ENCODE results near the gene FBXL15.

DNA sequence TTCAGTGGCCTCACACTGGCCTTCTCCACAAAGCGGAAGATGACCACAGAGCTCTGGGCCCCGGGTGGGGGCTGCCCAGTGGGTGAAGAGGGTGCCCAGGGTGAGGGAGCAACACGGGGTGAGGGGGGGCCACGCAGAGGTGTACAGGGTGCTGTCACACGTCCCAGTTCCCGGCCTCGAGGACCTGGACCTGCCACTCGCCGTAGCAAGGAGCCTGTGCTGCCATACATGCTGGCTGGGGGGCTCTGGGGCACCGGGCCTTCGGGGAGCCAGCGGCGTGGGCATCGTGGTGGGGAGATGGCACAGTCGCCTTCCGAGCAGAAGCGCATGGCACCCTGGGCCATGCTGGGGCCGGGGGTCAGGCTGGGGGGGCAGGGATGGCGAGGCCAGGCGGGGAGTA, 3.9 kb upstream of the FBXL15 start:
- TF ChIP-seq, protein P1, sequence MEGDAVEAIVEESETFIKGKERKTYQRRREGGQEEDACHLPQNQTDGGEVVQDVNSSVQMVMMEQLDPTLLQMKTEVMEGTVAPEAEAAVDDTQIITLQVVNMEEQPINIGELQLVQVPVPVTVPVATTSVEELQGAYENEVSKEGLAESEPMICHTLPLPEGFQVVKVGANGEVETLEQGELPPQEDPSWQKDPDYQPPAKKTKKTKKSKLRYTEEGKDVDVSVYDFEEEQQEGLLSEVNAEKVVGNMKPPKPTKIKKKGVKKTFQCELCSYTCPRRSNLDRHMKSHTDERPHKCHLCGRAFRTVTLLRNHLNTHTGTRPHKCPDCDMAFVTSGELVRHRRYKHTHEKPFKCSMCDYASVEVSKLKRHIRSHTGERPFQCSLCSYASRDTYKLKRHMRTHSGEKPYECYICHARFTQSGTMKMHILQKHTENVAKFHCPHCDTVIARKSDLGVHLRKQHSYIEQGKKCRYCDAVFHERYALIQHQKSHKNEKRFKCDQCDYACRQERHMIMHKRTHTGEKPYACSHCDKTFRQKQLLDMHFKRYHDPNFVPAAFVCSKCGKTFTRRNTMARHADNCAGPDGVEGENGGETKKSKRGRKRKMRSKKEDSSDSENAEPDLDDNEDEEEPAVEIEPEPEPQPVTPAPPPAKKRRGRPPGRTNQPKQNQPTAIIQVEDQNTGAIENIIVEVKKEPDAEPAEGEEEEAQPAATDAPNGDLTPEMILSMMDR (IDR thresholded peaks at IDR 0.05): no peak
- no peak for TF ChIP-seq OVOL2 (CRISPR knock-in tag; IDR thresholded peaks at IDR 0.05; ENCODE audit: borderline replicate concordance)
- TF ChIP-seq NR3C1 (CRISPR knock-in tag; conservative IDR thresholded peaks at IDR 0.05; ENCODE audit: low read depth): no peak
- TF ChIP-seq ZBTB21 (CRISPR knock-in tag; IDR thresholded peaks at IDR 0.05; ENCODE audit: borderline replicate concordance): no peak
- TF ChIP-seq, protein P2, sequence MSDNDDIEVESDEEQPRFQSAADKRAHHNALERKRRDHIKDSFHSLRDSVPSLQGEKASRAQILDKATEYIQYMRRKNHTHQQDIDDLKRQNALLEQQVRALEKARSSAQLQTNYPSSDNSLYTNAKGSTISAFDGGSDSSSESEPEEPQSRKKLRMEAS (CRISPR knock-in tag; IDR thresholded peaks at IDR 0.05): no peak
- no peak for TF ChIP-seq SP1 (CRISPR knock-in tag; conservative IDR thresholded peaks at IDR 0.05)
- TF ChIP-seq, protein P3, sequence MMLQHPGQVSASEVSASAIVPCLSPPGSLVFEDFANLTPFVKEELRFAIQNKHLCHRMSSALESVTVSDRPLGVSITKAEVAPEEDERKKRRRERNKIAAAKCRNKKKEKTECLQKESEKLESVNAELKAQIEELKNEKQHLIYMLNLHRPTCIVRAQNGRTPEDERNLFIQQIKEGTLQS (CRISPR knock-in tag; conservative IDR thresholded peaks at IDR 0.05): no peak

Measured in WTC11 (cell line).